IMR-90 (cell line): ENCODE results near the gene DENND1A. TPM values are rescaled to one million over a fixed set of nuclear protein-coding genes. Genes with fewer than 3 reads are reported as not detected.

Experiments
- ATAC-seq: fragments of 200-7000 bp; cut with Tn5 transposase; 2 replicates; pipeline ENCODE4 v1.9.1; 2020; ENCODE audit warnings: low read depth, mild to moderate bottlenecking, moderate library complexity
- BruUV-seq: library from RNA; stranded (reverse); fragments of 400-500 nt; replicated peaks from 2 replicates; lab custom pipeline; 2021; lab: Mats Ljungman, UMichigan
- CTCF ChIA-PET: fragments of 300-600 bp; formaldehyde crosslinking; extraction: SDS; loops from one replicate; lab custom pipeline; 2021; ENCODE audit warnings: antibody characterized with exemption; lab: Yijun Ruan, JAX
- POLR2A ChIA-PET: fragments of 300-600 bp; sonication (Branson Sonifier 250); formaldehyde crosslinking; loops from one replicate; lab custom pipeline; 2022; ENCODE audit warnings: antibody characterized with exemption; ENCODE audit not compliant: unreplicated experiment; lab: Charles Lee
- DNase-seq: peaks from one replicate; pipeline ENCODE4 v3.0.0; 2013
- H2AFZ ChIP-seq: replicated peaks from 2 replicates; pipeline ENCODE3; 2013; ENCODE audit warnings: low read length, mild to moderate bottlenecking; ENCODE audit not compliant: poor library complexity
- H2AK5ac ChIP-seq: 2 replicates; pipeline ENCODE4 v1.6.1; 2013; ENCODE audit warnings: low read depth, low read length, inconsistent platforms
- H2AK9ac ChIP-seq: replicated peaks from 2 replicates; pipeline ENCODE3; 2013; ENCODE audit warnings: mild to moderate bottlenecking, low read depth, low read length, moderate library complexity; ENCODE audit not compliant: poor library complexity
- H2BK120ac ChIP-seq: 2 replicates; pipeline ENCODE4 v1.6.1; 2013; ENCODE audit warnings: low read depth, low read length, inconsistent platforms
- H2BK15ac ChIP-seq: 3 replicates; pipeline ENCODE4 v1.6.1; 2013; ENCODE audit warnings: low read depth, low read length, inconsistent platforms
- H2BK20ac ChIP-seq: 2 replicates; pipeline ENCODE4 v1.6.1; 2013; ENCODE audit warnings: low read depth, mild to moderate bottlenecking, inconsistent platforms, low read length, moderate library complexity
- H2BK5ac ChIP-seq: 2 replicates; pipeline ENCODE4 v1.6.1; 2013; ENCODE audit warnings: mild to moderate bottlenecking, low read depth, low read length, inconsistent platforms; ENCODE audit not compliant: poor library complexity, severe bottlenecking
- H3K14ac ChIP-seq: replicated peaks from 2 replicates; pipeline ENCODE4 v1.6.1; 2013; ENCODE audit warnings: low read depth, low read length, inconsistent platforms
- H3K18ac ChIP-seq: 2 replicates; pipeline ENCODE4 v1.6.1; 2013; ENCODE audit warnings: low read depth, low read length, control low read depth
- H3K23ac ChIP-seq: 2 replicates; pipeline ENCODE4 v1.6.1; 2013; ENCODE audit warnings: low read depth, low read length, inconsistent platforms
- H3K27ac ChIP-seq: 2 replicates; pipeline ENCODE4 v1.5.1; 2013; ENCODE audit warnings: mild to moderate bottlenecking, control low read depth, low read length; ENCODE audit not compliant: insufficient read depth
- H3K27me3 ChIP-seq: 2 replicates; pipeline ENCODE4 v1.6.1; 2013; ENCODE audit warnings: low read length; ENCODE audit not compliant: control insufficient read depth, insufficient read depth
- H3K36me3 ChIP-seq: 2 replicates; pipeline ENCODE4 v1.6.1; 2013; ENCODE audit warnings: low read length, mixed read lengths; ENCODE audit not compliant: control insufficient read depth, insufficient read depth
- H3K4ac ChIP-seq: 2 replicates; pipeline ENCODE4 v1.6.1; 2013; ENCODE audit warnings: low read depth, low read length, inconsistent platforms
- H3K4me1 ChIP-seq: 2 replicates; pipeline ENCODE4 v1.6.1; 2013; ENCODE audit warnings: low read length, mixed read lengths; ENCODE audit not compliant: control insufficient read depth, insufficient read depth
- H3K4me2 ChIP-seq: 2 replicates; pipeline ENCODE4 v1.6.1; 2013; ENCODE audit warnings: low read depth, mild to moderate bottlenecking, control low read depth, low read length, moderate library complexity
- H3K4me3 ChIP-seq: 2 replicates; pipeline ENCODE4 v1.5.1; 2013; ENCODE audit warnings: low read depth, mild to moderate bottlenecking, control low read depth, low read length, moderate library complexity; ENCODE audit not compliant: insufficient read depth
- H3K56ac ChIP-seq: 2 replicates; pipeline ENCODE4 v1.6.1; 2013; ENCODE audit warnings: low read length, inconsistent platforms; ENCODE audit not compliant: insufficient read depth; ENCODE audit errors: extremely low read depth
- H3K79me1 ChIP-seq, 2 experiments: 2 replicates each; pipeline ENCODE4 v1.6.1; 2013; ENCODE audit warnings: low read length in 2 of 2, inconsistent platforms in 1 of 2, low read depth in 1 of 2
- H3K9ac ChIP-seq: 2 replicates; pipeline ENCODE4 v1.6.1; 2013; ENCODE audit warnings: low read depth, low read length, control low read depth
- H3K9me1 ChIP-seq: 2 replicates; pipeline ENCODE4 v1.6.1; 2013; ENCODE audit warnings: low read length, inconsistent platforms; ENCODE audit not compliant: insufficient read depth
- H3K9me3 ChIP-seq: 2 replicates; pipeline ENCODE4 v1.6.1; 2013; ENCODE audit warnings: low read length; ENCODE audit not compliant: control insufficient read depth, insufficient read depth
- H4K20me1 ChIP-seq: 2 replicates; pipeline ENCODE4 v1.6.1; 2013; ENCODE audit warnings: low read length, inconsistent platforms; ENCODE audit not compliant: insufficient read depth
- H4K5ac ChIP-seq: 2 replicates; pipeline ENCODE4 v1.6.1; 2013; ENCODE audit warnings: mild to moderate bottlenecking, low read depth, low read length, control low read depth
- H4K8ac ChIP-seq, 2 experiments: 2 replicates each; pipeline ENCODE4 v1.6.1; 2013; ENCODE audit warnings: low read depth in 2 of 2, low read length in 2 of 2, control low read depth in 1 of 2, inconsistent platforms in 1 of 2
- H4K91ac ChIP-seq: 2 replicates; pipeline ENCODE4 v1.6.1; 2013; ENCODE audit warnings: low read depth, low read length, inconsistent platforms; ENCODE audit not compliant: insufficient read depth
- BHLHE40 ChIP-seq: fragments of 150-350 bp; IDR thresholded peaks from 2 replicates; pipeline ENCODE4 v1.6.1; 2016; ENCODE audit warnings: mild to moderate bottlenecking, low read depth, low read length
- CEBPB ChIP-seq: IDR thresholded peaks from 2 replicates; pipeline ENCODE4 v1.6.1; 2012; ENCODE audit warnings: low read depth, low read length, improper control_type of control experiment
- CHD1 ChIP-seq: IDR thresholded peaks from 2 replicates; pipeline ENCODE4 v1.6.1; 2012; ENCODE audit warnings: low read depth, low read length, improper control_type of control experiment
- ELK1 ChIP-seq: fragments of 150-350 bp; IDR thresholded peaks from 2 replicates; pipeline ENCODE4 v1.6.1; 2016; ENCODE audit warnings: low read depth, mild to moderate bottlenecking, low read length, moderate library complexity, borderline replicate concordance
- FOS ChIP-seq: fragments of 150-350 bp; IDR thresholded peaks from 2 replicates; pipeline ENCODE4 v1.6.1; 2016; ENCODE audit warnings: low read depth, low read length
- MAFK ChIP-seq: IDR thresholded peaks from 2 replicates; pipeline ENCODE4 v1.6.1; 2012; ENCODE audit warnings: low read depth, low read length, improper control_type of control experiment
- MAZ ChIP-seq: IDR thresholded peaks from 2 replicates; pipeline ENCODE4 v1.6.1; 2012; ENCODE audit warnings: low read depth, mild to moderate bottlenecking, low read length, improper control_type of control experiment, moderate library complexity, borderline replicate concordance
- MXI1 ChIP-seq: IDR thresholded peaks from 2 replicates; pipeline ENCODE4 v1.6.1; 2012; ENCODE audit warnings: low read depth, mild to moderate bottlenecking, low read length, moderate library complexity, borderline replicate concordance
- NFE2L2 ChIP-seq: fragments of 150-350 bp; IDR thresholded peaks from 2 replicates; pipeline ENCODE4 v1.6.1; 2016; ENCODE audit warnings: low read depth, mild to moderate bottlenecking, low read length
- POLR2A ChIP-seq: IDR thresholded peaks from 2 replicates; pipeline ENCODE4 v1.6.1; 2012; ENCODE audit warnings: mild to moderate bottlenecking, low read depth, low read length
- RAD21 ChIP-seq: IDR thresholded peaks from 2 replicates; pipeline ENCODE4 v1.6.1; 2012; ENCODE audit warnings: low read length, improper control_type of control experiment
- RCOR1 ChIP-seq: IDR thresholded peaks from 2 replicates; pipeline ENCODE4 v1.6.1; 2012; ENCODE audit warnings: mild to moderate bottlenecking, low read length, improper control_type of control experiment; ENCODE audit not compliant: insufficient replicate concordance
- RFX5 ChIP-seq: IDR thresholded peaks from 2 replicates; pipeline ENCODE4 v1.8.0; 2012; ENCODE audit warnings: low read depth, mild to moderate bottlenecking, low read length, moderate library complexity
- SMC3 ChIP-seq: fragments of 150-350 bp; IDR thresholded peaks from 2 replicates; pipeline ENCODE4 v1.6.1; 2016; ENCODE audit warnings: low read depth, mild to moderate bottlenecking, antibody characterized with exemption, low read length, moderate library complexity
- USF2 ChIP-seq: fragments of 150-350 bp; IDR thresholded peaks from 2 replicates; pipeline ENCODE4 v1.6.1; 2017; ENCODE audit warnings: mild to moderate bottlenecking, antibody characterized with exemption, low read length, low read depth
- WGBS, 2 experiments: methylation state at CpG; one replicate each; pipeline versions ENCODE4 v1.1.5 to v1.1.7; 2013; ENCODE audit warnings: missing lambda C conversion rate in 2 of 2; ENCODE audit not compliant: insufficient read length in 1 of 2; ENCODE audit errors: extremely low coverage in 2 of 2; 5-methylcytosine and 5-hydroxymethylcytosine counted together
- dilution Hi-C: fragments of 300-500 bp; cut with HindIII; formaldehyde crosslinking; loops from one replicate; pipeline ENCODE4 v1.14.3; 2018; ENCODE audit warnings: low sequenced_read_pairs; ENCODE audit not compliant: unreplicated experiment
- in situ Hi-C: fragments of 300-500 bp; cut with MboI; formaldehyde crosslinking; loops from 3 replicates; pipeline ENCODE4 v1.14.3; 2019; ENCODE audit warnings: low sequenced_read_pairs, inconsistent platforms, mixed read lengths
- intact Hi-C: fragments of 100-400 bp; cut with micrococcal nuclease; formaldehyde crosslinking; loops from 2 replicates; pipeline ENCODE4 v1.10.0; 2022
- polyA plus RNA-seq, 3 experiments: library from polyadenylated mRNA; depleted of rRNA; stranded (reverse); fragments of >200 nt; gene quantifications; 2 replicates each; pipeline ENCODE4 v1.2.3, GENCODE V29; 2012; ENCODE audit warnings: low replicate concordance in 1 of 3
- total RNA-seq: library from RNA; depleted of rRNA; stranded (reverse); fragments of >200 nt; gene quantifications from 2 replicates; pipeline ENCODE4 v1.2.3, GENCODE V29; 2012
- TF ChIP-seq, protein P1 (sequence below): conservative IDR thresholded peaks from 2 replicates; pipeline ENCODE4 v1.5.1; 2012; ENCODE audit warnings: mild to moderate bottlenecking, low read depth, low read length, improper control_type of control experiment

The DENND1A gene
- total and polyA plus RNA-seq, 2 of the 4 experiments (the other 2 are of a cell fraction) = 21.4 to 27.6 TPM

- Histone ChIP-seq H3K9ac (no peak overlapping the region), H2BK15ac (no peak overlapping the region), H3K27me3 (no peaks in the 10 kb centered on the region), H3K9me3 (no peaks in the 10 kb centered on the region), H3K36me3 (no peaks in the 10 kb centered on the region), H3K4ac (no peak overlapping the region), H3K79me1 (no peaks in the 10 kb centered on the region; a peak in 1 of 4 replicates), H2BK5ac (no peak overlapping the region), H3K14ac (no peak overlapping the region), H3K4me3 (no peak overlapping the region), H4K5ac (no peak overlapping the region), H4K91ac (no peak overlapping the region), H3K4me2 (no peak overlapping the region), H3K4me1 (no peaks in the 10 kb centered on the region), H2AFZ (no peak overlapping the region), H2BK20ac (no peak overlapping the region), H3K56ac (no peak overlapping the region), H3K27ac (no peak overlapping the region), H4K8ac (no peak overlapping the region), H3K18ac (no peak overlapping the region), H3K23ac (no peak overlapping the region), H4K20me1 (no peaks in the 10 kb centered on the region), H2BK120ac (no peak overlapping the region), H3K9me1 (no peaks in the 10 kb centered on the region), H2AK9ac (no peak overlapping the region), H2AK5ac (no peak overlapping the region)
- no peak for ATAC-seq
- intact Hi-C loops = no loop called here
- no CpG with 5 or more reads among the region's 2 CpGs for WGBS, 2 experiments
- TF ChIP-seq CEBPB = no peak
- TF ChIP-seq POLR2A = no peak
- TF ChIP-seq RFX5 = no peak
- no peak for TF ChIP-seq NFE2L2
- TF ChIP-seq ELK1 = no peak
- TF ChIP-seq USF2 = no peak
- TF ChIP-seq, protein P1, sequence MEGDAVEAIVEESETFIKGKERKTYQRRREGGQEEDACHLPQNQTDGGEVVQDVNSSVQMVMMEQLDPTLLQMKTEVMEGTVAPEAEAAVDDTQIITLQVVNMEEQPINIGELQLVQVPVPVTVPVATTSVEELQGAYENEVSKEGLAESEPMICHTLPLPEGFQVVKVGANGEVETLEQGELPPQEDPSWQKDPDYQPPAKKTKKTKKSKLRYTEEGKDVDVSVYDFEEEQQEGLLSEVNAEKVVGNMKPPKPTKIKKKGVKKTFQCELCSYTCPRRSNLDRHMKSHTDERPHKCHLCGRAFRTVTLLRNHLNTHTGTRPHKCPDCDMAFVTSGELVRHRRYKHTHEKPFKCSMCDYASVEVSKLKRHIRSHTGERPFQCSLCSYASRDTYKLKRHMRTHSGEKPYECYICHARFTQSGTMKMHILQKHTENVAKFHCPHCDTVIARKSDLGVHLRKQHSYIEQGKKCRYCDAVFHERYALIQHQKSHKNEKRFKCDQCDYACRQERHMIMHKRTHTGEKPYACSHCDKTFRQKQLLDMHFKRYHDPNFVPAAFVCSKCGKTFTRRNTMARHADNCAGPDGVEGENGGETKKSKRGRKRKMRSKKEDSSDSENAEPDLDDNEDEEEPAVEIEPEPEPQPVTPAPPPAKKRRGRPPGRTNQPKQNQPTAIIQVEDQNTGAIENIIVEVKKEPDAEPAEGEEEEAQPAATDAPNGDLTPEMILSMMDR = no peak
- TF ChIP-seq BHLHE40 = no peak
- no peak for TF ChIP-seq MXI1
- TF ChIP-seq CHD1 = no peak
- no peak for TF ChIP-seq RAD21
- no peak for TF ChIP-seq RCOR1
- no peak for TF ChIP-seq FOS
- TF ChIP-seq MAFK = no peak
- no peak for TF ChIP-seq SMC3
- no peak for TF ChIP-seq MAZ
- CTCF ChIA-PET = no interaction called here
- POLR2A ChIA-PET = no interaction called here
- in situ Hi-C loops = no loop called here
- dilution Hi-C loops = no loop called here
- DNase-seq = no peak
- no TSS peak for BruUV-seq
These were observed 244.3 kb downstream of the DENND1A start for GRCh38 chr9:123685489-123686083.
